Kidney epithelial cell (primary cell): ENCODE data around the gene CDH19. TPM values are rescaled to one million over a fixed set of nuclear protein-coding genes. Genes with fewer than 3 reads are reported as not detected.

Experiments
- DNase-seq: peaks from one replicate; pipeline ENCODE4 v3.0.0-alpha.2; 2010; ENCODE audit warnings: low read depth
- H3K27me3 ChIP-seq: 2 replicates; pipeline ENCODE4 v1.6.0; 2011; ENCODE audit warnings: low read length; ENCODE audit not compliant: control insufficient read depth, insufficient read depth
- H3K36me3 ChIP-seq: 2 replicates; pipeline ENCODE4 v1.5.1; 2011; ENCODE audit warnings: low read length; ENCODE audit not compliant: control insufficient read depth, insufficient read depth
- H3K4me3 ChIP-seq: 2 replicates; pipeline ENCODE4 v1.5.1; 2011; ENCODE audit warnings: low read depth, mild to moderate bottlenecking, control low read depth, low read length
- CTCF ChIP-seq: IDR thresholded peaks from 2 replicates; pipeline ENCODE4 v1.5.1; 2011; ENCODE audit warnings: mild to moderate bottlenecking, moderate library complexity, low read length, control low read depth, inconsistent platforms; ENCODE audit not compliant: insufficient read depth, poor library complexity, severe bottlenecking
- total RNA-seq: library from RNA; depleted of rRNA; stranded (reverse); fragments of >200 nt; gene quantifications from 2 replicates; pipeline ENCODE4 v1.2.3, GENCODE V29; 2015

CDH19 gene
- total RNA-seq, 1 donor from 2014 or later: not detected

- Histone ChIP-seq H3K27me3 (no peaks in the 10 kb centered on the region), H3K36me3 (no peaks in the 10 kb centered on the region)
- TF ChIP-seq CTCF: no peak
Measured at GRCh38 chr18:66562279-66562678, 41.6 kb downstream of the CDH19 start.

GRCh38 chr18:66560094-66560493 lies 43.8 kb downstream of the CDH19 start:
- DNase-seq: no peak
- Histone ChIP-seq H3K27me3 (no peaks in the 10 kb centered on the region), H3K36me3 (no peaks in the 10 kb centered on the region), H3K4me3 (no peak overlapping the region)
- TF ChIP-seq CTCF: peak; percentile 62

More at GRCh38 chr18:66562279-66562678, 41.6 kb downstream of the CDH19 start:
- DNase-seq: no peak
- no peak overlapping the region for H3K4me3 ChIP-seq

- H3K36me3 ChIP-seq: no peaks in the 10 kb centered on the region
- no peak overlapping the region for H3K4me3 ChIP-seq
- H3K27me3 ChIP-seq: no peaks in the 10 kb centered on the region
- TF ChIP-seq CTCF: no peak
- no peak for DNase-seq
Measured at GRCh38 chr18:66558773-66559172, 45.1 kb downstream of the CDH19 start.

GRCh38 chr18:66557091-66557490 lies 46.8 kb downstream of the CDH19 start:
- Histone ChIP-seq H3K36me3 (no peaks in the 10 kb centered on the region), H3K27me3 (no peaks in the 10 kb centered on the region), H3K4me3 (no peak overlapping the region)
- no peak for TF ChIP-seq CTCF
- no peak for DNase-seq

GRCh38 chr18:66555585-66555984 lies 48.3 kb downstream of the CDH19 start:
- no peak for DNase-seq

GRCh38 chr18:66553824-66554223 lies 50.1 kb downstream of the CDH19 start:
- no peaks in the 10 kb centered on the region for H3K27me3 ChIP-seq
- no peak for DNase-seq
- TF ChIP-seq CTCF: no peak
- H3K4me3 ChIP-seq: no peak overlapping the region
- no peaks in the 10 kb centered on the region for H3K36me3 ChIP-seq

More at GRCh38 chr18:66555585-66555984, 48.3 kb downstream of the CDH19 start:
- Histone ChIP-seq H3K27me3 (no peaks in the 10 kb centered on the region), H3K4me3 (no peak overlapping the region), H3K36me3 (no peaks in the 10 kb centered on the region)
- no peak for TF ChIP-seq CTCF
